MM.1S (cell line): ENCODE measurements around the gene BCL11B.

Experiments used
- DNase-seq: peaks from one replicate; pipeline ENCODE4 v3.0.0-alpha.2; 2015
- H2AFZ ChIP-seq: fragments of 300-600 bp; sonication (generic); 2 replicates; pipeline ENCODE4 v1.6.0; 2016; ENCODE audit warnings: antibody characterized with exemption, low read length
- H3F3A ChIP-seq: fragments of 300-600 bp; sonication (generic); 2 replicates; pipeline ENCODE4 v1.6.1; 2016; ENCODE audit warnings: mild to moderate bottlenecking, antibody characterized with exemption, low read length, moderate library complexity, mixed read lengths; ENCODE audit not compliant: insufficient read depth
- H3K27ac ChIP-seq: fragments of 300-600 bp; sonication (generic); 2 replicates; pipeline ENCODE4 v1.5.1; 2016; ENCODE audit warnings: mild to moderate bottlenecking, low read length
- H3K27me3 ChIP-seq: fragments of 300-600 bp; sonication (generic); replicated peaks from 2 replicates; pipeline ENCODE4 v1.6.0; 2016; ENCODE audit warnings: low read length; ENCODE audit not compliant: insufficient read depth
- H3K36me3 ChIP-seq: fragments of 300-600 bp; sonication (generic); replicated peaks from 2 replicates; pipeline ENCODE4 v1.6.1; 2016; ENCODE audit warnings: mild to moderate bottlenecking, low read length, mixed read lengths; ENCODE audit not compliant: insufficient read depth
- H3K4me1 ChIP-seq: fragments of 300-600 bp; sonication (generic); 2 replicates; pipeline ENCODE4 v1.6.1; 2016; ENCODE audit warnings: low read length, mixed read lengths
- H3K4me2 ChIP-seq: fragments of 300-600 bp; sonication (generic); 2 replicates; pipeline ENCODE4 v1.6.0; 2016; ENCODE audit warnings: low read depth, low read length
- H3K4me3 ChIP-seq: fragments of 300-600 bp; sonication (generic); 2 replicates; pipeline ENCODE4 v1.5.1; 2016; ENCODE audit warnings: low read length, mixed read lengths
- H3K79me2 ChIP-seq: fragments of 300-600 bp; sonication (generic); 2 replicates; pipeline ENCODE4 v1.6.1; 2016; ENCODE audit warnings: mixed run types, low read length, mixed read lengths
- H3K9ac ChIP-seq: fragments of 300-600 bp; sonication (generic); 2 replicates; pipeline ENCODE4 v1.6.1; 2016; ENCODE audit warnings: low read length, mixed read lengths
- H3K9me2 ChIP-seq: fragments of 300-600 bp; sonication (generic); replicated peaks from 2 replicates; pipeline ENCODE4 v1.6.1; 2016; ENCODE audit warnings: mild to moderate bottlenecking, low read length, mixed read lengths; ENCODE audit not compliant: insufficient read depth
- H3K9me3 ChIP-seq: fragments of 300-600 bp; sonication (generic); replicated peaks from 2 replicates; pipeline ENCODE4 v1.6.1; 2016; ENCODE audit warnings: mild to moderate bottlenecking, low read length, mixed read lengths; ENCODE audit not compliant: insufficient read depth
- H4K20me1 ChIP-seq: fragments of 300-600 bp; sonication (generic); 2 replicates; pipeline ENCODE4 v1.6.1; 2016; ENCODE audit warnings: mild to moderate bottlenecking, low read length, moderate library complexity, mixed read lengths; ENCODE audit not compliant: insufficient read depth
- EZH2 ChIP-seq: fragments of 300-600 bp; sonication (generic); optimal IDR thresholded peaks from 2 replicates; pipeline ENCODE3; 2017; ENCODE audit warnings: low read depth, mild to moderate bottlenecking, antibody characterized with exemption, low read length, mixed read lengths
- EZH2phosphoT487 ChIP-seq: fragments of 300-600 bp; sonication (generic); IDR thresholded peaks from 2 replicates; pipeline ENCODE4 v1.6.1; 2018; ENCODE audit warnings: antibody characterized with exemption, low read length
- TF ChIP-seq, protein P1 (sequence below): fragments of 300-600 bp; sonication (generic); IDR thresholded peaks from 2 replicates; pipeline ENCODE4 v1.5.1; 2016; ENCODE audit warnings: antibody characterized with exemption, low read length, mixed read lengths

BCL11B gene

DNA sequence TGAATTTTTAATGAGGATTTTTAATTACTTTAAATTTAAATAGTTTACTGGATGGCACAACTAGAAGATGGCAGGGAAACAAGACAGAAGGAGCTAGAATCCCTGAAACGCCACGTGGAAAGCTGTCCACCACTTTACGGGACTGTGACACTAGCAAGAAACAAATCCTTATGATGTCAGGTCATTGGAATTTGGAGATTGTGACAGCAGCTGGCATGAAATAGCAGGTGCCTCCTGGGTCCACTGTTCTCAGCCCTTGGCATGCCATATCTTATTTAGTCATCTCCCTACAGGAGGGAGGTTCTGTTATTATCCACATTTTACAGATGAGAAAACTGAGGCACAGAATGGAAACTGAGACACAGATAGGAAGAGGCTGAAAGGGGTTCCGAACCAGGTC, 113.8 kb downstream of the BCL11B start:
- TF ChIP-seq EZH2 (no peak), EZH2phosphoT487 (no peak)
- H3K36me3 ChIP-seq, result no peaks in the 10 kb centered on the region
- H3F3A ChIP-seq, result no peaks in the 10 kb centered on the region
- no peak overlapping the region for H2AFZ ChIP-seq
- no peaks in the 10 kb centered on the region for H4K20me1 ChIP-seq
- H3K9ac ChIP-seq, result no peak overlapping the region
- no peak for DNase-seq
- no peak overlapping the region for H3K27ac ChIP-seq
- no peak overlapping the region for H3K4me2 ChIP-seq
- H3K4me1 ChIP-seq, result no peaks in the 10 kb centered on the region
- H3K4me3 ChIP-seq, result no peak overlapping the region
- H3K79me2 ChIP-seq, result no peaks in the 10 kb centered on the region
- H3K9me3 ChIP-seq, result no peaks in the 10 kb centered on the region
- H3K9me2 ChIP-seq, result no peaks in the 10 kb centered on the region
- no peaks in the 10 kb centered on the region for H3K27me3 ChIP-seq

DNA sequence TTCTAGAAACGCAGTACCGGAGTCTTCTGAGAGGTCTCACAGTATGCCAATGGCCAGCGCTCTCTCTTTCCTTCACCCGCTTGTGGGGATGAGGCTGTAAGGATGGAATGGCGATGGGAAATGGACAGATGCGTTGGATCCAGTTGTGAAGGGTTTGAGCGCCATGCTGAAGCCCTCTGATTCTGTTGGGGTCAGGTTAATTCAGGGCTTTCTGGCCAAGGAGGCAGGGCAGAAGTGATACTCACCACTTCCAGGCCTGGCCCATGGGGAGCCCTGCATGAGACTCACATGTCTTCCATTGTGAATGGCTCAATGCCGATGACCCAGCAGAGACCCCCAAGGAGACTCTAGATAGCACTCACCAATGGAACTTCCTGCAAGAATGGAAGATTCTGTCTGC, 114.3 kb downstream of the BCL11B start:
- DNase-seq, result no peak
- Histone ChIP-seq H2AFZ (no peak overlapping the region), H3K27ac (no peak overlapping the region), H4K20me1 (no peaks in the 10 kb centered on the region), H3K9me2 (no peaks in the 10 kb centered on the region), H3K4me2 (no peak overlapping the region), H3K79me2 (no peaks in the 10 kb centered on the region), H3K27me3 (no peaks in the 10 kb centered on the region), H3K9ac (no peak overlapping the region), H3K4me1 (no peaks in the 10 kb centered on the region), H3K4me3 (no peak overlapping the region), H3K9me3 (no peaks in the 10 kb centered on the region), H3K36me3 (no peaks in the 10 kb centered on the region), H3F3A (no peaks in the 10 kb centered on the region)
- no peak for TF ChIP-seq EZH2

DNA sequence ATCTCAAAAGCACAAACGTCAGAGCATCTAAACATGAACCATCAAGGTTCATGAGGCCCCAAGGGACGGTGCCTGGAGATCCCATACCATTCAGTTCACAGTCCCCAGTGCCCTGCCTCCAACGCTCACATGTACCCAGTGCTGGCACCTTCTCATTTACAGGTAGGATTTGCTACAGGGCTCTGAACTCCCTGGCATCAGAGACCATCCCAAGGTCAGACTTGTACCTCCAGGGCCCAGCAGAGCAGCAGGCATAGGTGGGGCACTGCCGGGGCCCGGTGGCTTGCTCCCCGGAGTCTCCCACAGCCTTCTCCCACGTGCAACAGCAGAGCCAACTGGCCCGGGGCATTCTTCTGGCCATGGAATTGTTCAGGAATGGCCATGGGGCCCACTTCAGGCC, 114.8 kb downstream of the BCL11B start:
- no peaks in the 10 kb centered on the region for H4K20me1 ChIP-seq
- H3K4me2 ChIP-seq, result no peak overlapping the region
- H3K79me2 ChIP-seq, result no peaks in the 10 kb centered on the region
- no peaks in the 10 kb centered on the region for H3K27me3 ChIP-seq
- TF ChIP-seq, protein P1, sequence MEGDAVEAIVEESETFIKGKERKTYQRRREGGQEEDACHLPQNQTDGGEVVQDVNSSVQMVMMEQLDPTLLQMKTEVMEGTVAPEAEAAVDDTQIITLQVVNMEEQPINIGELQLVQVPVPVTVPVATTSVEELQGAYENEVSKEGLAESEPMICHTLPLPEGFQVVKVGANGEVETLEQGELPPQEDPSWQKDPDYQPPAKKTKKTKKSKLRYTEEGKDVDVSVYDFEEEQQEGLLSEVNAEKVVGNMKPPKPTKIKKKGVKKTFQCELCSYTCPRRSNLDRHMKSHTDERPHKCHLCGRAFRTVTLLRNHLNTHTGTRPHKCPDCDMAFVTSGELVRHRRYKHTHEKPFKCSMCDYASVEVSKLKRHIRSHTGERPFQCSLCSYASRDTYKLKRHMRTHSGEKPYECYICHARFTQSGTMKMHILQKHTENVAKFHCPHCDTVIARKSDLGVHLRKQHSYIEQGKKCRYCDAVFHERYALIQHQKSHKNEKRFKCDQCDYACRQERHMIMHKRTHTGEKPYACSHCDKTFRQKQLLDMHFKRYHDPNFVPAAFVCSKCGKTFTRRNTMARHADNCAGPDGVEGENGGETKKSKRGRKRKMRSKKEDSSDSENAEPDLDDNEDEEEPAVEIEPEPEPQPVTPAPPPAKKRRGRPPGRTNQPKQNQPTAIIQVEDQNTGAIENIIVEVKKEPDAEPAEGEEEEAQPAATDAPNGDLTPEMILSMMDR, result no peak
- TF ChIP-seq EZH2 (no peak), EZH2phosphoT487 (no peak)
- DNase-seq, result no peak
- no peaks in the 10 kb centered on the region for H3F3A ChIP-seq
- H3K9ac ChIP-seq, result no peak overlapping the region
- no peak overlapping the region for H2AFZ ChIP-seq
- H3K27ac ChIP-seq, result no peak overlapping the region
- H3K9me2 ChIP-seq, result no peaks in the 10 kb centered on the region
- H3K4me1 ChIP-seq, result no peaks in the 10 kb centered on the region
- no peaks in the 10 kb centered on the region for H3K36me3 ChIP-seq
- no peak overlapping the region for H3K4me3 ChIP-seq
- no peaks in the 10 kb centered on the region for H3K9me3 ChIP-seq

DNA sequence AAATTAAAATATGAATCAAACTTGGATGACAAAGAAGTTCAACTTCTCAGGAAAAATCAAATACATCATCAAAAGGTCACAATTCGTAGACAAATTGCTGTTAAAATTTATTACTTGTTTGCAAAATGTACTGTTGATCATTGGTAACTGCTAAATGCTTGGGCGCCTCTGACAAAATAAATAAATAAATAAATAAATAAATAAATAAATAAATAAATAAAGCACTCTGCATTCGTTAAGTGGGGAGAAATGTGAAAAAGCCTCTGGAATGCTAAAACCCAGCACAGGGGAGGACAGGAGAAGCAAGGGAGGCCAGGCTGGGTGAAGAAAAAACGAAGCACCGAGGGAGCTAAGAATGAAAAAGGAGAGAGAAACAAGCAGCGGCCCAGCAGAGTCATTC, 115.2 kb downstream of the BCL11B start:
- no peak overlapping the region for H3K4me3 ChIP-seq
- TF ChIP-seq, protein P1, result no peak
- TF ChIP-seq EZH2 (no peak), EZH2phosphoT487 (no peak)
- H3K36me3 ChIP-seq, result no peaks in the 10 kb centered on the region

More for the DNA sequence above, 115.2 kb downstream of the BCL11B start:
- Histone ChIP-seq H4K20me1 (no peaks in the 10 kb centered on the region), H3K27me3 (no peaks in the 10 kb centered on the region), H3K27ac (no peak overlapping the region), H2AFZ (no peak overlapping the region), H3K4me2 (no peak overlapping the region), H3K4me1 (no peaks in the 10 kb centered on the region), H3F3A (no peaks in the 10 kb centered on the region), H3K79me2 (no peaks in the 10 kb centered on the region), H3K9me2 (no peaks in the 10 kb centered on the region), H3K9ac (no peak overlapping the region), H3K9me3 (no peaks in the 10 kb centered on the region)
- no peak for DNase-seq
